PC-3 (cell line): ENCODE results near the gene WBP4. TPM values are rescaled to one million over a fixed set of nuclear protein-coding genes. Genes with fewer than 3 reads are reported as not detected.
"Not testable (repeated sequence)": the region's sequence is repeated elsewhere in the genome, so short reads cannot be mapped to it uniquely, and the experiment has no call there.

ENCODE experiments used
- ATAC-seq: fragments of 200-7000 bp; cut with Tn5 transposase; 2 replicates; pipeline ENCODE4 v1.9.1; 2020; ENCODE audit warnings: mild to moderate bottlenecking, moderate library complexity
- BruUV-seq: library from RNA; stranded (reverse); fragments of 400-500 nt; replicated peaks from 2 replicates; lab custom pipeline; 2021; lab: Mats Ljungman, UMichigan
- CTCF ChIA-PET: fragments of 300-600 bp; sonication (Branson Sonifier 250); formaldehyde crosslinking; loops from one replicate; lab custom pipeline; 2022; ENCODE audit warnings: antibody characterized with exemption; lab: Charles Lee
- POLR2A ChIA-PET: fragments of 300-600 bp; sonication (Branson Sonifier 250); formaldehyde crosslinking; loops from one replicate; lab custom pipeline; 2022; ENCODE audit warnings: antibody characterized with exemption; ENCODE audit not compliant: unreplicated experiment; lab: Charles Lee
- DNase-seq: peaks from one replicate; pipeline ENCODE4 v3.0.0-alpha.2; 2015
- H2AFZ ChIP-seq: fragments of 300-600 bp; sonication (generic); 2 replicates; pipeline ENCODE4 v1.6.0; 2016; ENCODE audit warnings: antibody characterized with exemption, low read length
- H3F3A ChIP-seq: fragments of 300-600 bp; sonication (generic); one replicate; pipeline ENCODE4 v1.6.0; 2017; ENCODE audit warnings: antibody characterized with exemption, low read length, control low read depth, mild to moderate bottlenecking; ENCODE audit not compliant: unreplicated experiment
- H3K27ac ChIP-seq: fragments of 300-600 bp; sonication (generic); 2 replicates; pipeline ENCODE4 v1.5.1; 2016; ENCODE audit warnings: mild to moderate bottlenecking, low read length
- H3K27me3 ChIP-seq: fragments of 300-600 bp; sonication (generic); 2 replicates; pipeline ENCODE4 v1.6.1; 2016; ENCODE audit warnings: low read length, mixed read lengths
- H3K36me3 ChIP-seq: fragments of 300-600 bp; sonication (generic); 2 replicates; pipeline ENCODE4 v1.6.1; 2016; ENCODE audit warnings: low read depth, mixed run types, low read length, mixed read lengths
- H3K4me1 ChIP-seq: fragments of 300-600 bp; sonication (generic); 2 replicates; pipeline ENCODE4 v1.5.1; 2016; ENCODE audit warnings: low read length; ENCODE audit not compliant: insufficient read depth
- H3K4me2 ChIP-seq: fragments of 300-600 bp; sonication (generic); 2 replicates; pipeline ENCODE4 v1.6.0; 2016; ENCODE audit warnings: low read length
- H3K4me3 ChIP-seq: fragments of 300-600 bp; sonication (generic); 2 replicates; pipeline ENCODE4 v1.5.1; 2016; ENCODE audit warnings: mild to moderate bottlenecking, low read length, mixed read lengths
- H3K79me2 ChIP-seq: fragments of 300-600 bp; sonication (generic); 2 replicates; pipeline ENCODE4 v1.6.1; 2017; ENCODE audit warnings: low read length, mixed read lengths
- H3K9ac ChIP-seq: fragments of 300-600 bp; sonication (generic); 2 replicates; pipeline ENCODE4 v1.6.0; 2016; ENCODE audit warnings: mild to moderate bottlenecking, low read length
- H3K9me2 ChIP-seq: fragments of 300-600 bp; sonication (generic); replicated peaks from 2 replicates; pipeline ENCODE4 v1.6.1; 2016; ENCODE audit warnings: mixed run types, low read length, mixed read lengths
- H3K9me3 ChIP-seq: fragments of 300-600 bp; sonication (generic); 2 replicates; pipeline ENCODE4 v1.6.1; 2016; ENCODE audit warnings: low read length, mixed read lengths
- H4K20me1 ChIP-seq: fragments of 300-600 bp; sonication (generic); 2 replicates; pipeline ENCODE4 v1.6.1; 2016; ENCODE audit warnings: low read length, mixed read lengths
- EZH2 ChIP-seq: fragments of 300-600 bp; sonication (generic); IDR thresholded peaks from one replicate; pipeline ENCODE4 v1.6.1; 2017; ENCODE audit warnings: antibody characterized with exemption, mild to moderate bottlenecking, low read length; ENCODE audit not compliant: unreplicated experiment
- EZH2phosphoT487 ChIP-seq: fragments of 300-600 bp; sonication (generic); IDR thresholded peaks from 2 replicates; pipeline ENCODE4 v1.6.1; 2018; ENCODE audit warnings: mild to moderate bottlenecking, antibody characterized with exemption, low read length, borderline replicate concordance
- intact Hi-C: fragments of 100-400 bp; cut with micrococcal nuclease; formaldehyde crosslinking; loops from 2 replicates; pipeline ENCODE4 v1.9.0; 2023
- total RNA-seq: library from RNA; depleted of rRNA; stranded (reverse); fragments of >200 nt; gene quantifications from 2 replicates; pipeline ENCODE4 v1.2.3, GENCODE V29; 2014
- TF ChIP-seq, protein P1 (sequence below): fragments of 300-600 bp; sonication (generic); conservative IDR thresholded peaks from 2 replicates; pipeline ENCODE4 v1.5.1; 2017; ENCODE audit warnings: antibody characterized with exemption, low read depth, mild to moderate bottlenecking, low read length

WBP4 gene
- total RNA-seq, 1 experiment from 2014 or later = 7.3 TPM

DNA sequence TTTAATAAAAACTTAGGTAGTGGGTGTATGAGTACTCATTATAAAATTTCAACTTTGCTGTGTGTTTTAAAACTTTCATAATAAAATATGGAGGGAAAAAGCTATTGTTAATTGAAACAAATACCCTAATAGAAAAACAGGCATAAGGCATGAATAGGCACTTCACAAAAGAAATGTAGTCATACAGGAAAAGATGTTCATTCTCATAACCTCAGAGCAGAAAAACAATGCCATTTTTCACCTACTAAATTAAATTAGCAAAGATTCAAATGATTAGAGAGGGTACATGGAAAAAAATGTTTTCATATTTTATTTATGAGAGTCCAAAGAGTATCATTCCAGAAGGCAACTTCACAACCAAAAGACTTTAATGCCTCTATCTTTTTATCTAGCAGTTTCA is 21.6 kb upstream of the WBP4 start:
- DNase-seq (no peak), ATAC-seq (no peak)
- H4K20me1 ChIP-seq = no peaks in the 10 kb centered on the region
- BruUV-seq = no TSS peak
- intact Hi-C loops = no loop called here
- POLR2A ChIA-PET = no interaction called here
- no peak overlapping the region for H3K4me3 ChIP-seq
- H3K9me2 ChIP-seq = no peaks in the 10 kb centered on the region
- no peaks in the 10 kb centered on the region for H3F3A ChIP-seq
- H3K4me1 ChIP-seq = peaks cover 5% of the 10 kb centered on the region; the same call in 1 of the 2 replicates
- no peaks in the 10 kb centered on the region for H3K79me2 ChIP-seq
- no peak overlapping the region for H3K27ac ChIP-seq
- no peak overlapping the region for H3K9ac ChIP-seq
- no peaks in the 10 kb centered on the region for H3K9me3 ChIP-seq
- TF ChIP-seq, protein P1, sequence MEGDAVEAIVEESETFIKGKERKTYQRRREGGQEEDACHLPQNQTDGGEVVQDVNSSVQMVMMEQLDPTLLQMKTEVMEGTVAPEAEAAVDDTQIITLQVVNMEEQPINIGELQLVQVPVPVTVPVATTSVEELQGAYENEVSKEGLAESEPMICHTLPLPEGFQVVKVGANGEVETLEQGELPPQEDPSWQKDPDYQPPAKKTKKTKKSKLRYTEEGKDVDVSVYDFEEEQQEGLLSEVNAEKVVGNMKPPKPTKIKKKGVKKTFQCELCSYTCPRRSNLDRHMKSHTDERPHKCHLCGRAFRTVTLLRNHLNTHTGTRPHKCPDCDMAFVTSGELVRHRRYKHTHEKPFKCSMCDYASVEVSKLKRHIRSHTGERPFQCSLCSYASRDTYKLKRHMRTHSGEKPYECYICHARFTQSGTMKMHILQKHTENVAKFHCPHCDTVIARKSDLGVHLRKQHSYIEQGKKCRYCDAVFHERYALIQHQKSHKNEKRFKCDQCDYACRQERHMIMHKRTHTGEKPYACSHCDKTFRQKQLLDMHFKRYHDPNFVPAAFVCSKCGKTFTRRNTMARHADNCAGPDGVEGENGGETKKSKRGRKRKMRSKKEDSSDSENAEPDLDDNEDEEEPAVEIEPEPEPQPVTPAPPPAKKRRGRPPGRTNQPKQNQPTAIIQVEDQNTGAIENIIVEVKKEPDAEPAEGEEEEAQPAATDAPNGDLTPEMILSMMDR = no peak
- TF ChIP-seq EZH2 = no peak
- no peak for TF ChIP-seq EZH2phosphoT487
- H3K4me2 ChIP-seq = no peak overlapping the region
- H3K27me3 ChIP-seq = no peaks in the 10 kb centered on the region
- H2AFZ ChIP-seq = no peak overlapping the region
- CTCF ChIA-PET = no interaction called here
- H3K36me3 ChIP-seq = no peaks in the 10 kb centered on the region

- Histone ChIP-seq H3K36me3 (no peaks in the 10 kb centered on the region), H3K9me3 (no peaks in the 10 kb centered on the region), H3K79me2 (no peaks in the 10 kb centered on the region), H3K4me1 (peaks cover 5% of the 10 kb centered on the region; the same call in 1 of the 2 replicates), H3K9me2 (no peaks in the 10 kb centered on the region), H3K9ac (no peak overlapping the region), H3K27me3 (no peaks in the 10 kb centered on the region), H4K20me1 (no peaks in the 10 kb centered on the region), H3F3A (no peaks in the 10 kb centered on the region), H2AFZ (no peak overlapping the region), H3K4me2 (no peak overlapping the region), H3K4me3 (no peak overlapping the region), H3K27ac (no peak overlapping the region)
- ChIA-PET POLR2A (no interaction called here), CTCF (no interaction called here)
- BruUV-seq = no TSS peak
- ATAC-seq (peak; percentile 46), DNase-seq (no peak)
- intact Hi-C loops = no loop called here
- TF ChIP-seq EZH2 (no peak), EZH2phosphoT487 (no peak)
- TF ChIP-seq, protein P1 = no peak
These were observed 20.6 kb upstream of the WBP4 start for GRCh38 chr13:41040584-41041334.

DNA sequence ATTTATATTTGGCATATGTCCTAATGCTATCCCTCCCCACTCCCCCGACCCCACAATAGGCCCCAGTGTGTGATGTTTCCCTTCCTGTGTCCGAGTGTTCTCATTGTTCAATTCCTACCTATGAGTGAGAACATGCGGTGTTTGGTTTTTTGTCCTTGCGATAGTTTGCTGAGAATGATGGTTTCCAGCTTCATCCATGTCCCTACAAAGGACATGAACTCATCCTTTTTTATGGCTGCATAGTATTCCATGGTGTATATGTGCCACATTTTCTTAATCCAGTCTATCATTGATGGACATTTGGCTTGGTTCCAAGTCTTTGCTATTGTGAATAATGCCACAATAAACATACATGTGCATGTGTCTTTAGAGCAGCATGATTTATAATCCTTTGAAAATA is 18.9 kb upstream of the WBP4 start:
- CTCF ChIA-PET = not testable (repeated sequence)

More for the DNA sequence above, 18.9 kb upstream of the WBP4 start:
- H3K4me1 ChIP-seq, H4K20me1 ChIP-seq, H3K27me3 ChIP-seq, H3K79me2 ChIP-seq, BruUV-seq, H3K4me2 ChIP-seq, H3K27ac ChIP-seq, H3F3A ChIP-seq, H3K9me3 ChIP-seq, DNase-seq, H3K4me3 ChIP-seq, POLR2A ChIA-PET, H3K9me2 ChIP-seq, H2AFZ ChIP-seq, ATAC-seq, H3K36me3 ChIP-seq, intact Hi-C loops, H3K9ac ChIP-seq: not testable (repeated sequence)
